DOHH2 (cell line): ENCODE results near the gene RGS7BP.

ENCODE experiments used
- CTCF ChIP-seq: fragments of 200-600 bp; sonication (generic); IDR thresholded peaks from one replicate; pipeline ENCODE4 v1.5.1; 2014; ENCODE audit warnings: antibody characterized with exemption, mild to moderate bottlenecking, low read depth, low read length; ENCODE audit not compliant: poor library complexity, severe bottlenecking
- EZH2phosphoT487 ChIP-seq: fragments of 200-600 bp; sonication (generic); IDR thresholded peaks from 2 replicates; pipeline ENCODE4 v1.6.1; 2017; ENCODE audit warnings: borderline replicate concordance, mild to moderate bottlenecking, antibody characterized with exemption, low read length, moderate library complexity, mixed read lengths

- TF ChIP-seq CTCF: no peak
- TF ChIP-seq EZH2phosphoT487: no peak
Observed at GRCh38 chr5:64513492-64513891, 7.7 kb downstream of the RGS7BP start.
